HG03025 (cell line): Measurements from ENCODE around the gene MYOCOS.
"Not testable (repeated sequence)": the region's sequence is repeated elsewhere in the genome, so short reads cannot be mapped to it uniquely, and the experiment has no call there.

Source experiments
- ATAC-seq: cut with Tn5 transposase; IDR thresholded peaks from one replicate; pipeline ENCODE4 v1.9.1; 2021; ENCODE audit warnings: mild to moderate bottlenecking, moderate library complexity; ENCODE audit not compliant: unreplicated experiment, low FRiP score

The MYOCOS gene

DNA sequence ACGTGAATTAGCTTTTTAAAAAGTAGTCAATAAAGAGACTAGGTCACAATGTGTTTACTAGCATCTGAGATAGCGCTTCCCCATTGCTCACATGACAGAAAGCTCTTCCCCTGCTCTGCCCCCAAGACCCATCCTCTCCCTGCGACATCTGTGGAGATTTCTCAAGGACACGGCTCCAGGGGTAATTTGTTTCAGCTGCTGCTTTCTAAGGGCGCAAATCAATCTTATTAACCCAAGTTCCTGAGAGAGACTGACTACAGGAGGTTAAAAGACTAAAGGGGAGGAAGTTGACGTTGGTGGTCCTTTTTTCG is at the start of gene MYOCOS:
Gene MYOCOS (plus strand): TSS at position 92 of the 311 bp plus-strand sequence. CDS start 1,641 bp downstream, outside the sequence.
- ATAC-seq, result no peak

GRCh38 chr1:171576144-171576543 is 45.9 kb upstream of the MYOCOS start:
- ATAC-seq, result no peak

GRCh38 chr1:171581226-171581625 is 40.8 kb upstream of the MYOCOS start:
- ATAC-seq, result no peak

GRCh38 chr1:171581766-171582165 is 40.3 kb upstream of the MYOCOS start:
- no peak for ATAC-seq

DNA sequence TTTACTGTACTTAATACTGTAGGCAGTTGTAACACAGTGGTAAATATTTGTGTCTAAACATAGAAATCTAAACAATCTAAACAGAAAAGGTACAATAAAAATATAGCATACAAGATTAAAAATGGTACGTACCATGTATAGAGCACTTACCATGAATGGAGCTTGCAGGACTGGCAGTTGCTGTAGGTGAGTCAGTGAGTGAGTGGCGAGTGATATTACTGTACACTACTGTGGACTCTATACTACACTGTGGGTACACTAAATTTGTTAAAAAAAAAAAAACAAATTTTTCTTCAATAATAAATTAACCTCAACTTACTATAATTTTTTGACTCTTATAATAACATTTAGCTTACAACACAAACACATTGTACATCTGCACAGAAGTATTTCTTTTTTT is 39.5 kb upstream of the MYOCOS start:
- no peak for ATAC-seq

- no peak for ATAC-seq
Observed at GRCh38 chr1:171583591-171584201, 38.3 kb upstream of the MYOCOS start.

GRCh38 chr1:171585715-171586114 is 36.3 kb upstream of the MYOCOS start:
- ATAC-seq, result no peak

DNA sequence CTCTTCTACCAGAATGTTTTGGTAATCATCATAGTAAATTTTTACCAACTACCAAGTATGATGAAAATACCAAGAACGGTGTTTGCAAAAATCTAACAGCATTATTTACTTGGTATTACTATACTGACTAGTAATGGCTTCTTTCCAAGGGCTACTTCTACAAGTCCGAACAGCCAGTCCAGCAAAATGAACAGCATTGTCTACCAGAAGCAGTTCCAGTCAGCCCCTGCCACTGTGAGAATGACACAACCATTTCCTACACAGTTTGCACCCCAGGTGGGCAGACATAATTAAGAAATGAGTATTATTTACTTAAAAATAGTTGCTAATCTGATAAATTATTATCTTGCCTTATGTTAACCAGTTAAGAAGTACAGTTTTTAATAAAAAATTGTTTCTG is 33.8 kb upstream of the MYOCOS start:
- no peak for ATAC-seq

DNA sequence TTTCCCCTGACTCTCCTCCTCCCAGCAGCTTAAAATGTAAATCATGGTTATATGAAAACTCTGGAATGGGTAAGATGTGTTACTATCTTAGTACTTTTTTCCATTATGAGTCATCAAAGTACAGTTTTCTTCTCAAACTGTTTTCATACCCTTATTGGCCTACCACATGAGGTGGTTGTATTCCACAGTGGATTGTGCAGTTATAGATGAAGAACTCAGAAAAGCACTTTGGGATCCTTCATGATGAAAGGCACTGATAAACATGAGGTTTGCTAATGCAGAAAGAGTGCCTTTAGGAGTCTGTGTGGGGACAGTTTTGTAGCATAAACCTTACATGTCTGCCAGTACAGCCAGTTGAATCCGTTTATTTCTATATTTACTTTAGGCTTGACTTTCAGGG is 32.0 kb upstream of the MYOCOS start:
- no peak for ATAC-seq

GRCh38 chr1:171595324-171595723 is 26.7 kb upstream of the MYOCOS start:
- ATAC-seq, result no peak

- ATAC-seq, result no peak
Observed at GRCh38 chr1:171596119-171596518, 25.9 kb upstream of the MYOCOS start.

DNA sequence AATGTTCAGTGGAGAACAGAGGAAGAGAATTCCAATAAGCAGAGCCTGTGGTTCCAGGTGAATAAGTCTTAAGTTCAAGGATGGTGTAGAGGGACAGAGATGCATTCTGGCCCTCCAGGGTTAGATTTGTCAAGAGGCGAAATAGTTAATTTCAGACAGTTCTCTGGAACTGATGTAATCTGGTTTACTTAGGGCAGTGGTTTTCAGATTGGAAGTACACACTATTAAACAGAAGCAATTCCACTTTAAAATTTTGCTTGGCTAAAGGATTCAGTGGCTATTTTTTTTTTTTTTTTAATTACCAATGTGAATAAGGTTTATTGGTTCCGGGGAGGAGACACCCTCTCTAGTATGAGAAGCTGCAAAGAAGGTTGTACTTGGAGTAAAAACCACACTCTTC is 25.3 kb upstream of the MYOCOS start:
- ATAC-seq, result no peak

GRCh38 chr1:171597203-171597602 is 24.8 kb upstream of the MYOCOS start:
- no peak for ATAC-seq

DNA sequence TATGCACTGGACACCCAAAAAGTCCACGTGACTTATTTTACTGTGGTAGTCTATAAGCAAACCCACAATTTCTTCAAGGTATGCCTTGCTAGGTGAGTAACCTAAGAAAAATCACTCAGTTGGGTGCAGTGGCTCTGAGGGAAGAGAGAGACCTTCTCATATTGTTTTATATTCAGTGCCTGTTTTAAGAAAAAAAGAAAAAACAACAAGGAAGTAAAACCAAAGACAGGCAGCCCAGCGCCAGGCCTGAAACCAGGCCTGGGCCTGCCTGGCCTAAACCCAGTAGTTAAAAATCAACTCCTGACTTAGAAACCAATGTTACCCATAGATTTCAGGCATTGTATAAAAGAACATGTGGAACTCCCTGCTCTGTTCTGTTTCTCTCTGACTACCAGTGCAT is 21.7 kb upstream of the MYOCOS start:
- ATAC-seq, result not testable (repeated sequence)

DNA sequence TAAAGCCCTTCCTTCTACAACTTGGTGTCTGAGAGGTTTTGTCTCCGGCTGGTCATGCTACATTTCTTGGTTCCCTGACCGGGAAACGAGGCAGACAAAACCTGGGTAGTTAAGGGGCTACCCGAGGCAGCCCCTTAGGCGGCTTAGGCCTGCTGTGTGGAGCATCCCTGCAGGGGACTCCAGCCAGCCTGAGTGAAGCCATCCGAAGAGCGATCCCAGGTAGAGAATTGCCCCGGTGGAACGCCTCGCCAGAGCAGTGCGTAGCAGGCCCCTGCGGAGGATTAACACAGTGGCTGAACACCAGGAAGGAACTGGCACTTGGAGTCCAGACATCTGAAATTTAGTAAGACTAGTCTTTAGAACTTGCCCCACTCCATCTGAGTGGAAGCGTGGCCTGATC is 21.2 kb upstream of the MYOCOS start:
- ATAC-seq, result no peak

DNA sequence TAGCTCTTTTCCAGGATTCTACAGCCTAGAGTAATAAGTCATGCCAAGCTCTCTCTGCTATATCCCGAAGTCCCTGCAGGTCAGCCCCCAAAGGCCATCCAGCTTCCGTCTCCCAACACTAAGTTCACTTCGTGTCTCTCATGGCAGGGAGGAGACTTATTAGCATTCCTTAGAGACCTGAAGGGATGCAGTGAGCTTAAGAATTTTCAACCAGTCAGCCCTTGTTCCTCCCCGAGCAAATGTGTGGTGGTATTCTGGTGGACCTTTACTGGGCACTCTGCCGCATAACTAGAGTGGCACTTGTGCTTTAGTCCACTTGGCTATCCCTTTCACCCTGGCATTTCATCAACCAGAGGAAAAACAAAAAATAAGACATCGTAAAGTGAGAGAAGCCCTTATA is 19.0 kb upstream of the MYOCOS start:
- ATAC-seq, result not testable (repeated sequence)

DNA sequence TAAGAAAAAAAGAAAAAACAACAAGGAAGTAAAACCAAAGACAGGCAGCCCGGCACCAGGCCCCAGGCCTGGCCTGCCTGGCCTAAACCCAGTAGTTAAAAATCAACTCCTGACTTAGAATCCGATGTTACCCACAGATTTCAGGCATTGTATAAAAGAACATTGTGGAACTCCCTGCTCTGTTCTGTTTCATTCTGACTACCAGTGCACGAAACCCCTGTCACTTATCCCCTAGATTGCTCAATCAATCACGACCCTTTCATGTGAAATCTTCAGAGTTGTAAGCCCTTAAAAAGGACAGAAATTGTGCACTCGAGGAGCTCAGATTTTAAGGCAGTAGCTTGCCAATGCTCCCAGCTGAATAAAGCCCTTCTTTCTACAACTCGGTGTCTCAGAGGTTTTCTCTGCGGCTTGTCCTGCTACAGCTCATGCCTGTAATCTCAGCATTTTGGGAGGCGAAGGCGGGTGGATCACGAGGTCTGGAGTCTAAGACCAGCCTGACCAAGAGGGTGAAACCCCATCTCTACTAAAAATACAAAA is 15.6 kb upstream of the MYOCOS start:
- ATAC-seq, result no peak

GRCh38 chr1:171610385-171610784 is 11.7 kb upstream of the MYOCOS start:
- ATAC-seq, result no peak

- no peak for ATAC-seq
Observed at GRCh38 chr1:171611306-171611705, 10.7 kb upstream of the MYOCOS start.

DNA sequence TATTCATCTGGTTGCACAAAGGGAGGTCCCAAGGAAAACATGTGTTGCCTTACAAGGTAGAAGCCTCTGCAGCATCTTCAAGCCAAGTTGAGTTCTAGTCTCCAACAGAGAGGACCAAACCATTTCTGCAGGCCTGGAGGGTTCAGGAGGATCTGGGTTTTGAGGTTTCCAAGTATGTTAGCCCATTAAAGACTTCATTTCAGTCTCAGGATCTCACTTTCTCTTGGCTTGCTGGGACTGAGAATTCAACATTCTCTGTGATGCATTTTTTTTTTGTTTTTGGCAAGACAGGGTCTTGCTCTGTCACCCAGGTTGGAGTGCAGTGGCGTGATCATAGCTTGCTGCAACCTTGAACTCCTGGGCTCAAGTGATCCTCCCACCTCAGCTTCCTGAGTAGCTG is 8.8 kb upstream of the MYOCOS start:
- ATAC-seq, result no peak

- ATAC-seq, result not testable (repeated sequence)
Observed at GRCh38 chr1:171615122-171615906, 6.7 kb upstream of the MYOCOS start.

GRCh38 chr1:171616586-171616985 is 5.5 kb upstream of the MYOCOS start:
- no peak for ATAC-seq
